ENCODE data around the gene HIGD2A. TPM values are rescaled to one million over a fixed set of nuclear protein-coding genes. Genes with fewer than 3 reads are reported as not detected.

Gene HIGD2A
- polyA plus RNA-seq, 12 donors, result 110 to 188 (median 155) TPM; not detected in 1

GRCh38 chr5:176365351-176366231 lies 23.0 kb upstream of the HIGD2A start, which contains the start of gene ARL10:
ARL10 (plus strand) TSS chr5:176365487; CDS start chr5:176365564, 77 bp downstream.
- peak; percentile 58 for DNase-seq

DNA sequence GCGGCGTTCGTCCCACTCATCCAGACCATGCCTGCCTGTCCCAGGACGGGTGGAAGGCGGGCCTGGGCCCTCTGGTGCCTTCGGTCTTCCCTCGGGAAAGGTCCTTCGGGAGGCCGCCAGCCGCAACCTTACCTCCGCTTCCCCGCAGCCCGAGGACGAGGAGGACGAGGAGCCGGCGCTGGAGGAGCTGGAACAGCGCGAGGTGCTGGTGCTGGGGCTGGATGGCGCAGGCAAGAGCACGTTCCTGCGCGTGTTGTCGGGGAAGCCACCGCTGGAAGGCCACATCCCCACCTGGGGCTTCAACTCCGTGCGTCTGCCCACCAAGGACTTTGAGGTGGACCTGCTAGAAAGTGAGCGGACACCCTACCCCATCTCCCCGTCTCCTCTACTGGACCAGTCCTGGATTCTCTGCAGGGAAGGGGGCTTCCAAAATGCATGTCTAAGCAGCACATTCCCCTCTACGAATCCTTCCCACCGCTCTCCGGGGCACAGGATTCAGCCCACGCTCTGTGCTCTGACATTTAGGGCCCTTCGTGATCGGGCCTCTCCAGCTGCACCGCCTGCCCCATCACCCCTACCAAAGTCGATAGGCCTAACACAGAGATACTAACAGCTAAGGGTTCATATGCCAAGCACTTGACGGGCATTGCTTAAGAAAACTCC lies 22.2 kb upstream of the HIGD2A start:
- no peak for DNase-seq

DNA sequence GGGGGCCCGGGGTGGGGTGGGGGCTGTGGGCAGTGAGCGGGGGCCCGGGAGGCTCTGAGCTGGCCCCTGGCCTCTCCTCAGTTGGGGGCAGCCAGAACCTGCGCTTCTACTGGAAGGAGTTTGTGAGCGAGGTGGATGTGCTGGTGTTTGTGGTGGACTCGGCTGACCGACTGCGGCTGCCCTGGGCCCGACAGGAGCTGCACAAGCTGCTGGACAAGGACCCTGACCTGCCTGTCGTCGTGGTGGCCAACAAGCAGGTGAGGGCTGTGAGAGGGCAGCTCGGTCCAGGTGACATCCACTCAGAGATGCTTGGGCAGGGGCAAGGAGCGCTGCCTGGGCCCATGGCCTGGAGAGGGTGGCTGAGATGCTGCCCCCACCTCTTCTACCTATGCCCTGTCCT lies 19.8 kb upstream of the HIGD2A start:
- no peak for DNase-seq

DNA sequence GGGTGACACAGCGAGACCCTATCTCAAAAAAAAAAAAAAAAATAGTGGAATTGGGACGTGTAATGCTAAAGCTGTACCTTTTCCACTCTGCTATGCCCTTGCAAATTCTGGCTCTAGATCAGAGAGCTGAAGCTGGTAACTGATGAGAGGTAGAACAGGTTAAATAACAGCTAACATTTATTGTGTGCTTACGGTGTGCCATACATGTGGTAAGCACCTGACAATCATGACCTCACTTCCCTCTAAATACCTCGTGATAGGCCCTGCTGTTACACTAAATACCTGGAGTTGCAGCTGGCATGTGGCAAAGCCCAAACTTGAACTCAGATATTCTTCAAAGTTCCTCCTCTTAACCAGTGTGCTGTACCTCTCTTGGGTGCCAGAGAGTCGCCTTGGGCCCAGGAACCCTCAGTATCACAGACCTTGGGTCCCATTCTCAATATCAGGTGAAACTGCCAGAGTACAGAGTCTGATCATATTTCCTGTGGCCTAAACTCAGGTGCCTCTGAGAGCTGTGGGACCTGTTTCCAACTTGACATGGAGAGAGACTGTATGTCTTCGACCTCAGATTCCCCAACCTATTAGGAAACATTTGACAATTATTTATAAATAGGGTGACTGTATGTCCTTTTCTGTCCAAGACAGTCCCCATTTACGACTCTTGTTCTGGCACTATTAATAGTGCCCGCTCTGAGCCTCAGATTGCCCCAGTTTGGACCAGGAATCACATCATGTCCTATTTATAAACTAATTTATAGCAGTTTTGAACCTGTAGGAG lies 18.4 kb upstream of the HIGD2A start:
- DNase-seq, result no peak

GRCh38 chr5:176371621-176372539 lies 16.7 kb upstream of the HIGD2A start:
- no peak for DNase-seq

GRCh38 chr5:176373100-176373818 lies 15.3 kb upstream of the HIGD2A start:
- peak; percentile 41 for DNase-seq

DNA sequence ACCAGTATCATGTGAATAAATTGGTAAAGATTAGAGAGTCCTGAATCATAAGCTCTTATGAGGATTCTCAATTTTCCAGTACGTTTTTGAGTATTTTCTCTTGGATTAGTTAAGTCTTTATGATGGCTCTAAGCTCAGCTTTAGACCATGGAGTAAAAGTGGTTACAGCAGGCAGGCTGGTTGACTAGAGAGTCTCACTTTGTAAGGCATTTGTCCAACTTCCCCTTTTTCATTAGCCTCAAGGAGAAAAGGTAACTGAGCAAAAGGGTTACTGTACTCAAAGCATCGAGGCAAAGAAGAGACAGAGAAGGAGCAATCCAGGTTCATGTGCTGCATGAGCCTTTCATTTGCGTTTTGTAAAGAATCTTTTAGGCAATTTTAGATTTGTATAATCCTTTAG lies 8.7 kb upstream of the HIGD2A start:
- no peak for DNase-seq

DNA sequence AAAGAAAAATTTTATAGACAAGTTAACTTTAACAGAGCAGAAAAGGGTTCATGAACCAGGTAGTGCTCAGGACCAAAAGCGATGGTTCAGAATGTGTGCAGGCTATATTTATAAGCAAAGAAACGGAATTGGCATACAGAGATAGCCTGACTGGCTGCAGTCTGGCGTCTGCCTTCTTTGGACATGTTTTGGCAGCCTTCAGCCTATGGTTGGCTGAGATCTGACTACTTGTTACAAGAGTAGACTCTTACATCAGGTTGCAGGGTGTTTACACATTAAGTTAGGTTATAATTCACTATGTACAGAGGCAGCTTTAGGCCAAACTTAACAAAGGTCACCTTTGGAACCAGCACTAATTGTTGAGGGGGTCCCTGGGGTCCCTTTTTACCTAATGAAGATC lies 7.1 kb upstream of the HIGD2A start:
- DNase-seq, result no peak

- no peak for DNase-seq
These were observed 6.6 kb upstream of the HIGD2A start for GRCh38 chr5:176381979-176382378.

DNA sequence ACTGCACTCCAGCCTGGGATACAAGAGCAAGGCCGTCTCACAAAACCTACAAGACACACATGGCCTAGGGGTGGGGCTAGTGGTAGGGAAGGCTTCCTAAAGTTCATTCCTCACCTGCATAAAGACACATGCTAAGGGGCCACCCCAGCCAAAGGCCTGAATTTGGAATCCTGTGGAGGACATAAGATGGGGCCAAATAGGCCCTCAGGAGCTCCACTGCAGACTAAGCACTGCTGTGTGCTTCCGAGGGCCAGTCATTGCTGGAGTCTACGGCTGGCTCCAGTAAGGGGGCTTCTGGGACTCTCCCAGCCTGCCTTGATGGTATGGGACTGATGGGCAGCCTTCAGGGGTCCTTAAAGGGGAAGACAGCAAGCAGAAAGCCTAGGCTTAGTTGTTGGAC lies 5.8 kb upstream of the HIGD2A start:
- DNase-seq, result no peak

DNA sequence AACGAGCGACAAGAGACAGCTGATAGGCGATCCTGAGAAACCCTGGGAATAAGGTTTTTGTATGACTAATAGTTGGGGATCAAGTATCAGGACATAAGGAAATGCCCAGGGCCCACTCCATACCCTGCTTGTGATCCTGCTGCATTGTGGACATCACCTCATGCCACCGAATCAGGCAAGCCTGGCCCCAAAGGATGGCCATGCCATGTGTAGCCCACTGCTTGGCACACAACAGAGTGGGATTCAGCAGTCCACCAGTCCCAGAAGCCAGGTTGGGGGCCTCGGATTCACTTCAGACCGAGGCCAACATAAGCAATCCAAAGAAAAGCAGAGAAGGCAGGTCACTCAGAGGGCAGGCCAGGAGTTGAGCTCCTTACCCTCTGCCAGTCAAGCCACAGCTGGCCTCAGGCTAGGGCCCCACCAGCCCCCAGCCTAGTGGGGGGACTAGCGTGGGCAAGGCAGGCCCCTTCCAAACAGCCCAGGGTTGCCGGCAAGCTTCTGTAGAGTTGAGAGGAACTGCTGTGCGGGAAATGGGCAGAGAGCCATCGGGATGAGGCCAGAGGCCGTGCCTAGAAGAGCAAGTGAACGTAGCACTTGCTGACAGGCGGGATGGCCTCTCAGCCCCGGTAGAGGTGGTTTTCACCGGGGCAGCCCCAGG lies 5.2 kb upstream of the HIGD2A start:
- DNase-seq, result no peak

- no peak for DNase-seq
These were observed 4.6 kb upstream of the HIGD2A start for GRCh38 chr5:176383961-176384360.

- no peak for DNase-seq
These were observed 4.1 kb upstream of the HIGD2A start for GRCh38 chr5:176384366-176384930.

GRCh38 chr5:176384991-176385390 lies 3.6 kb upstream of the HIGD2A start:
- DNase-seq, result no peak

GRCh38 chr5:176386491-176386890 lies 2.1 kb upstream of the HIGD2A start:
- DNase-seq, result no peak

GRCh38 chr5:176387384-176387925 lies 1.1 kb upstream of the HIGD2A start:
- DNase-seq, result no peak

- DNase-seq, result no peak
These were observed 528 bp upstream of the HIGD2A start for GRCh38 chr5:176388003-176388443.

GRCh38 chr5:176389135-176390123 lies 878 bp downstream of the HIGD2A start:
- no peak for DNase-seq

All from muscle of arm (tissue), 12 donors.